GM13977 (cell line): ENCODE measurements around the gene LHX5.

Experiments
- DNase-seq: peaks from one replicate; pipeline ENCODE4 v3.0.0; 2012; ENCODE audit warnings: low spot score
- CTCF ChIP-seq: IDR thresholded peaks from 2 replicates; pipeline ENCODE4 v1.5.1; 2012; ENCODE audit warnings: mild to moderate bottlenecking, control low read depth; ENCODE audit not compliant: insufficient read depth; ENCODE audit errors: extremely low read depth, missing control alignments
- in situ Hi-C: fragments of 300-500 bp; cut with MboI; formaldehyde crosslinking; loops from one replicate; pipeline ENCODE4 v1.12.0; 2022; ENCODE audit warnings: low sequenced_read_pairs, low pct_unique_long_range_greater_than_20kb, mixed read lengths, inconsistent platforms; ENCODE audit not compliant: unreplicated experiment

LHX5 gene

GRCh38 chr12:113432986-113433385, 38.7 kb downstream of the LHX5 start:
- no peak for TF ChIP-seq CTCF
- in situ Hi-C loops: loop anchor here (25.0 kb wide), 1 partner anchor 479 kb away; no protein-coding TSS in a partner anchor
- DNase-seq: no peak

GRCh38 chr12:113428482-113428881, 43.2 kb downstream of the LHX5 start:
- no peak for DNase-seq
- no peak for TF ChIP-seq CTCF
- in situ Hi-C loops: loop anchor here (25.0 kb wide), 1 partner anchor 484 kb away; no protein-coding TSS in a partner anchor

- no peak for TF ChIP-seq CTCF
- in situ Hi-C loops: loop anchor here (25.0 kb wide), 1 partner anchor 484 kb away; no protein-coding TSS in a partner anchor
- DNase-seq: no peak
Observed at GRCh38 chr12:113427882-113428281, 43.8 kb downstream of the LHX5 start.

- no peak for TF ChIP-seq CTCF
- DNase-seq: peak; percentile 55
- in situ Hi-C loops: loop anchor here (25.0 kb wide), 1 partner anchor 486 kb away; no protein-coding TSS in a partner anchor
Observed at GRCh38 chr12:113425960-113426453, 45.7 kb downstream of the LHX5 start.

- peak; percentile 78 for TF ChIP-seq CTCF
- in situ Hi-C loops: loop anchor here (25.0 kb wide), 2 partner anchors 238 to 487 kb away; partner anchors contain the start of genes DDX54 and RITA1
- DNase-seq: peak; percentile 63
Observed at GRCh38 chr12:113424915-113425823, 46.5 kb downstream of the LHX5 start.

GRCh38 chr12:113424456-113424855, 47.2 kb downstream of the LHX5 start:
- DNase-seq: no peak
- TF ChIP-seq CTCF: no peak
- in situ Hi-C loops: loop anchor here (25.0 kb wide), 1 partner anchor 237 kb away; the partner anchor contains the start of genes DDX54 and RITA1
